OCI-LY3 (cell line): ENCODE results near the gene NOP16.

ENCODE experiments used
- CTCF ChIP-seq: fragments of 200-600, 300-600 bp; sonication (generic); IDR thresholded peaks from 2 replicates; pipeline ENCODE4 v1.5.1; 2014; ENCODE audit warnings: antibody characterized with exemption, low read length, low read depth
- EZH2phosphoT487 ChIP-seq: fragments of 200-600 bp; shearing (Covaris generic); IDR thresholded peaks from 2 replicates; pipeline ENCODE4 v1.6.1; 2018; ENCODE audit warnings: antibody characterized with exemption, mixed run types, low read depth

DNA sequence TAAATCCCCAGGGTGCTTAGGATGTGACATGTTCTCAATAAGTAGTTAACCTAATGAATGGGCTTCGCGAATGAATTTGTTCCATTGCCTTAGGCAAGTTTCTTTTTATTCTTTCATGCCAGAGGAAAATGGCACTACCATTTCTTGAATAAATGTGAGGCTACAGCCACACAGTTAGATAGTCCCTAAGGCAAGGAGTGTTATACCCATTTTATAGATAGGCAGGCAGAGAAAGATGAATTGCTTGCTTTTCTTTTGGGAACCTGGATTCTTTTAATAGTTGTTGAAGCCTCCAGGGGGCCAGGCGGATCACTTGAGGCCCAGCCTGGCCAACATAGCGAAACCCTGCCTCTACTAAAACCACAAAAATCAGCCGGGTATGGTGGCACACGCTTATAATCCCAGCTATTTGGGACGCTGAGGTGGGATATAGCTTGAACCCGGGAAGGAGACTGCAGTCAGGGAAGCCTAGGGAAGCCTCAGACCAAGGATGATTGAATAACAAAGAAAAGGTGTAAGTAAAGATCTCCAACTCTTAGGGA is 943 bp downstream of the NOP16 start:
- TF ChIP-seq EZH2phosphoT487 (no peak), CTCF (no peak)
